Prostate gland (tissue), 2 donors: ENCODE results near the gene FASLG.

ENCODE experiments used
- POLR2AphosphoS5 ChIP-seq: sonication (generic); formaldehyde crosslinking; IDR thresholded peaks from one replicate; pipeline ENCODE4 v1.6.1; 2017; ENCODE audit warnings: antibody characterized with exemption
- TF ChIP-seq, protein P1 (sequence below), 4 experiments: fragments of 200-600 bp in 2 of 4; fragments of 450-650 bp in 2 of 4; sonication (generic) in 2 of 4; IDR thresholded peaks; 1 replicate in 3 of 4; 2 replicates in 1 of 4; pipeline ENCODE4 v1.5.1; 2016 to 2019; ENCODE audit warnings: antibody characterized with exemption in 4 of 4, mild to moderate bottlenecking in 2 of 4, moderate library complexity in 2 of 4

DNA sequence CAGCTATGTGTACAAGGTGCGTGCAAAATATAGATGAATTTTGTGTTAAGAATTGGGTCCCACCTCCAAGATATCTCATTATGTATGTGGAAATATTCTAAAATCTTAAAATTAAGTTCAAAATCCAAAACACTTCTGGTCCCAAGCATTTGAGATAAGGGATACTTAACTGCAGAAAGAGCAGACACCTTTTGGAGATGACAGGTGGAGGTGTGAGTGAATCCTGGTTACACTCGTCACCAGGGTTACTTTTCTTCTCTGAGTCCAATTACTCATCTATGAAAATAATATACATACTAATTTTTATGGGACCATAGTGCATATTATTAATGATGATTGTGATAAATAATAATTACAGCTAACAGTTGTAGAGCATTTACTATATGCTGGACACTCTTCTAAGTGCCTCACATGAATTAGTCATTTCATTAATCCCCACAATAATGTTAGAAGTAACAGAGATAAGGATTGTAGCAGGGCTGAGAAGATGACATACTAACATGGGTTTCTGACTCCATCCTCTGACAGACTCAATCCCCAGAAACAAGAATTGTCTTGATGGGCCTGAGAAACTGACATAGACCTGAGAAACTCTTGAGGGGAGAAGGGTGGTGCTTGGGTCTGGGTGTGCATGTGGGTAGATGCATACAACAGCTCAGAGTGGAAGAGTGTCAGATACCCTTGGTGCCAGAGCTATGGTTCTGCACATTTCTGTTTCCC, 8.3 kb upstream of the FASLG start:
- TF ChIP-seq POLR2AphosphoS5 = no peak
- TF ChIP-seq, protein P1, sequence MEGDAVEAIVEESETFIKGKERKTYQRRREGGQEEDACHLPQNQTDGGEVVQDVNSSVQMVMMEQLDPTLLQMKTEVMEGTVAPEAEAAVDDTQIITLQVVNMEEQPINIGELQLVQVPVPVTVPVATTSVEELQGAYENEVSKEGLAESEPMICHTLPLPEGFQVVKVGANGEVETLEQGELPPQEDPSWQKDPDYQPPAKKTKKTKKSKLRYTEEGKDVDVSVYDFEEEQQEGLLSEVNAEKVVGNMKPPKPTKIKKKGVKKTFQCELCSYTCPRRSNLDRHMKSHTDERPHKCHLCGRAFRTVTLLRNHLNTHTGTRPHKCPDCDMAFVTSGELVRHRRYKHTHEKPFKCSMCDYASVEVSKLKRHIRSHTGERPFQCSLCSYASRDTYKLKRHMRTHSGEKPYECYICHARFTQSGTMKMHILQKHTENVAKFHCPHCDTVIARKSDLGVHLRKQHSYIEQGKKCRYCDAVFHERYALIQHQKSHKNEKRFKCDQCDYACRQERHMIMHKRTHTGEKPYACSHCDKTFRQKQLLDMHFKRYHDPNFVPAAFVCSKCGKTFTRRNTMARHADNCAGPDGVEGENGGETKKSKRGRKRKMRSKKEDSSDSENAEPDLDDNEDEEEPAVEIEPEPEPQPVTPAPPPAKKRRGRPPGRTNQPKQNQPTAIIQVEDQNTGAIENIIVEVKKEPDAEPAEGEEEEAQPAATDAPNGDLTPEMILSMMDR (IDR thresholded peaks at IDR 0.05) = no peak
